ENCODE data around the gene LMO7.

LMO7 gene

DNA sequence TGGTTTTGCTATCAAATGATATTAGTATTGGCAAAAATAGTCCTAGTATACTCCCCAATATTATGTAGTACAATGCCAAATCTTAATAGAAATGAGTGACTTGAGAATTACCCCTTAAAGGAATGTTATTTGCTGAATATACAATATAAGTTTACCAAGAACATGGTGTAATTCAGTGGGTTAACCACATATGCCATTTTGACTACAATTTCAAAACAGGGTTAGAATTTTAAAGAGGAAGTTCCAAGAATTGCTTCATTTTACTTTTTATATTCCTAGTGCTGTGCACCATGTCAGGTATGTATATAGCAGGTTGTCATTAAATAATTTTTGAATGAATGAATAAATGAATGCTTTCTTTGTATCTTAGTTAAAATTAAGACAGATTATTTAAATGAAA is 66.3 kb downstream of the LMO7 start:
- no peak for DNase-seq

DNA sequence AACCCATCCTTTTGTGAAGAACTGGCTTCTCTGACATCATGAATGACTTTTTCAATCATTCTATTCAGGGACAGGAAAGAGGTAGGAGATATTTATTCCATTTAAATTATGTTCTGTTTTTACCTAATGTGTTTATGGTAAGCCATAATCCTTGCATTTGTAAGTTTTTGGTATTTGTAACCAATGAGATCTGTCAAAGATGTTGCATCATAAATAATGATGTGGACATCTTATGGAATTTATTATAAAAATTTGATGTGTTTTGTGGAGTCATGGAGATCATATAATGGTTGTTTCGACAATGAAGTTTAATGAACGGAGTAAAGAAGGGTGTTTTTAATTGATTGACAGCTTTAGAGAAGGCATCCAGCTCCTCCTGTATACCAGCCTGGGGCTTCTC is 67.6 kb downstream of the LMO7 start:
- TF ChIP-seq, protein P1, sequence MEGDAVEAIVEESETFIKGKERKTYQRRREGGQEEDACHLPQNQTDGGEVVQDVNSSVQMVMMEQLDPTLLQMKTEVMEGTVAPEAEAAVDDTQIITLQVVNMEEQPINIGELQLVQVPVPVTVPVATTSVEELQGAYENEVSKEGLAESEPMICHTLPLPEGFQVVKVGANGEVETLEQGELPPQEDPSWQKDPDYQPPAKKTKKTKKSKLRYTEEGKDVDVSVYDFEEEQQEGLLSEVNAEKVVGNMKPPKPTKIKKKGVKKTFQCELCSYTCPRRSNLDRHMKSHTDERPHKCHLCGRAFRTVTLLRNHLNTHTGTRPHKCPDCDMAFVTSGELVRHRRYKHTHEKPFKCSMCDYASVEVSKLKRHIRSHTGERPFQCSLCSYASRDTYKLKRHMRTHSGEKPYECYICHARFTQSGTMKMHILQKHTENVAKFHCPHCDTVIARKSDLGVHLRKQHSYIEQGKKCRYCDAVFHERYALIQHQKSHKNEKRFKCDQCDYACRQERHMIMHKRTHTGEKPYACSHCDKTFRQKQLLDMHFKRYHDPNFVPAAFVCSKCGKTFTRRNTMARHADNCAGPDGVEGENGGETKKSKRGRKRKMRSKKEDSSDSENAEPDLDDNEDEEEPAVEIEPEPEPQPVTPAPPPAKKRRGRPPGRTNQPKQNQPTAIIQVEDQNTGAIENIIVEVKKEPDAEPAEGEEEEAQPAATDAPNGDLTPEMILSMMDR (IDR thresholded peaks at IDR 0.05; ENCODE audit: low read depth, low read length, missing control alignments): no peak
- H3K27ac ChIP-seq: peak overlapping the region; percentile 68
- H3K27me3 ChIP-seq (replicated peaks): no peaks in the 10 kb centered on the region
- DNase-seq: no peak
- no peaks in the 10 kb centered on the region for H3K36me3 ChIP-seq (replicated peaks)
- in situ Hi-C loops (cut with HindIII; ENCODE audit: low pct_ligation_motif_present, low sequenced_read_pairs): no loop called here
- no peak overlapping the region for H3K4me3 ChIP-seq (ENCODE audit: low read depth, low read length)

More for the DNA sequence above, 66.3 kb downstream of the LMO7 start:
- Histone ChIP-seq H3K27me3 (replicated peaks) (no peaks in the 10 kb centered on the region), H3K27ac (no peak overlapping the region), H3K36me3 (replicated peaks) (no peaks in the 10 kb centered on the region), H3K4me3 (ENCODE audit: low read depth, low read length) (no peak overlapping the region)
- in situ Hi-C loops (cut with HindIII; ENCODE audit: low pct_ligation_motif_present, low sequenced_read_pairs): no loop called here
- TF ChIP-seq, protein P1 (IDR thresholded peaks at IDR 0.05; ENCODE audit: low read depth, low read length, missing control alignments): no peak

DNA sequence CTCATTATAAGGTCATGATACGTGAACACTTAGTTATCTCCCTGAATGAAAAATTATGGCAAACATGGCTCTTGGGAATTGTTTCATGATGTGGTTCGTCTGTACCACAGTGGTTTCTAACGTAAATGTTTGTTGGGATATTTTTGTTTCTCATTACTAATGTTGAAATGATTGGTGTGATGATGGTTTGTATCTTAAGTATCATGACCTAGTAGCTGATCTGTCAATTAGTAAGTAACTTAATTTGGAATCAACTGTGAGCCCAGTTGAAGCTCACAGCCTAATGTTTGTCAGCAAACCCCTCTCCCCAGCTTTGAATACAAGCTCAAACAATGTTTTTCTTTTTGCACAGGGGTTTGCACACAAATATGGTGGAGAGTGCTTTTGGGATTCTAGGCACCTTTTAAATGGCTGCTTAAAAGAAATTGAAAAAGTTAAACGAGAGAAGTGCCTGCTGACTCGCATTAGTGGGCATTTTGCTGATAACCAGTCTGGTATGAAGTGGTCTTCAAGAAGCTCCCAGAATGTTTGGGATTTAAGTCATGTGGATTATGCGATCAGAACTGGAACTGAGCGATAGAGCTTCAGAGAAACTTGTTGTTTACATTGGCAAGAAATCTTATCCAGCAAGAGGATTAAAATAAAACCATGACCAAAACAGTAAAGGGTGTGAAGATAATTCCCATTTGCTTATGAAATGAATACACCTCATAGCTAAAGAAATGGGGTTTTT is 68.2 kb downstream of the LMO7 start:
- Histone ChIP-seq H3K4me3 (ENCODE audit: low read depth, low read length) (no peak overlapping the region), H3K27me3 (replicated peaks) (no peaks in the 10 kb centered on the region), H3K27ac (peak overlapping the region; percentile 68), H3K36me3 (replicated peaks) (no peaks in the 10 kb centered on the region)
- TF ChIP-seq, protein P1 (IDR thresholded peaks at IDR 0.05; ENCODE audit: low read depth, low read length, missing control alignments): no peak
- DNase-seq: peak; percentile 68
- in situ Hi-C loops (cut with HindIII; ENCODE audit: low pct_ligation_motif_present, low sequenced_read_pairs): no loop called here

DNA sequence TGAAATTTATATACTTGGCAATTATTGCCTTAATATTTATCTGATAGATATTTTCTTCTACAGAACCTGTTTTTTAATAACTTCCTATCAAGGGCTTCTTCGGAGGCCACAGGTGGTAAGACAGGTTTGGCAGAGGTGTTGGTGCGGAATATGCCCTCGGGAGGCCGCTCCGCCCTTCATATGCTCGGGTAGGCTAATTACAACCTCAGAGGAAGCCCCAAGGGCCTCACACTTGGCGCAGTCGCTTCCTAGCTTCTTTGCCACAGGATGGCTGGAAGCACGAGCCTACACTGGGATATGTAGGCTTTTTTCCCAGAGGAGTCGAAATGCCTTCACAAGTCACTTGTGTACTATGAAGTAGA is 68.8 kb downstream of the LMO7 start:
- Histone ChIP-seq H3K36me3 (replicated peaks) (no peaks in the 10 kb centered on the region), H3K4me3 (ENCODE audit: low read depth, low read length) (no peak overlapping the region), H3K27me3 (replicated peaks) (no peaks in the 10 kb centered on the region), H3K27ac (peak overlapping the region; percentile 68)
- in situ Hi-C loops (cut with HindIII; ENCODE audit: low pct_ligation_motif_present, low sequenced_read_pairs): no loop called here
- TF ChIP-seq, protein P1 (IDR thresholded peaks at IDR 0.05; ENCODE audit: low read depth, low read length, missing control alignments): no peak
- no peak for DNase-seq

DNA sequence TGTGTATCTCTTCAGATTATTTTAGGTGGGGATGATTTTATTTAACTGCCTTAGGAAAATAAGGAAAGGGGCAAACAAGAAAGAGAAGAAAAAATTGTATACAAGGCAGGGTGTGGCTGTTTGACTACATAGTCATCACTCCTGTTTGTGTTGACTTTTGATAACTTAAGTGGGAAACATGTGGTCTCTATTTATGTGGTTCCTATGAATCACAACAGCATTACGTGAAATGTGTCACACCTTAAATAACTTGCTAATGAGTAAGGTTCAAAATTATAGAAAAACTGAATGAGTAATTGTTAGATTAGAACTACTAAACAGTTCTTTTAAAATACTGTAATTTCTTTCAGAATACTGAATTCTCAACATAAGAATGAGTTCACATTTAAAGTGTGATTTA is 69.3 kb downstream of the LMO7 start:
- TF ChIP-seq, protein P1 (IDR thresholded peaks at IDR 0.05; ENCODE audit: low read depth, low read length, missing control alignments): no peak
- Histone ChIP-seq H3K4me3 (ENCODE audit: low read depth, low read length) (no peak overlapping the region), H3K36me3 (replicated peaks) (no peaks in the 10 kb centered on the region), H3K27ac (peak overlapping the region; percentile 68), H3K27me3 (replicated peaks) (no peaks in the 10 kb centered on the region)
- no peak for DNase-seq
- in situ Hi-C loops (cut with HindIII; ENCODE audit: low pct_ligation_motif_present, low sequenced_read_pairs): no loop called here

DNA sequence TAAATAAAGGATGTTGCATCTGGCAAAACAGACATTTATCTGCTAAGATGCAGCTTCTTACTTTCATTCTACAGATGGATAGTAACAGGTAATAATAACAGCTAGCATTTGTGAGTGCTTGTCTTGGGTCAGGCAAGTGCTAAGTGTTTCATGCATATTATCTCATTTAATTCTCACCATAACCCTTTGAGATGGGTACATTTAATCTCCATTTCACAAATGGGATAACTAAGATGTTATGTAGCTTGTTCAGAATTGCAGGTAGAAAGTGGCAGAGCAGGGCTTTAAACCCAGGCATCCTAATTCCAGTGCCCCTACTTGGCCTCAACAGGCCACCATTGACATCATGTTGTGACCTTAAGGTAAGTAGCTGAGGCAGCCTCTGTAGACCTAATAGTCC is 69.8 kb downstream of the LMO7 start:
- in situ Hi-C loops (cut with HindIII; ENCODE audit: low pct_ligation_motif_present, low sequenced_read_pairs): no loop called here
- no peaks in the 10 kb centered on the region for H3K27me3 ChIP-seq (replicated peaks)
- no peaks in the 10 kb centered on the region for H3K36me3 ChIP-seq (replicated peaks)
- peak overlapping the region; percentile 21 for H3K27ac ChIP-seq
- H3K4me3 ChIP-seq (ENCODE audit: low read depth, low read length): no peak overlapping the region
- no peak for DNase-seq
- TF ChIP-seq, protein P1 (IDR thresholded peaks at IDR 0.05; ENCODE audit: low read depth, low read length, missing control alignments): no peak
